Measurements from ENCODE around the gene RIMBP2.

The RIMBP2 gene

DNA sequence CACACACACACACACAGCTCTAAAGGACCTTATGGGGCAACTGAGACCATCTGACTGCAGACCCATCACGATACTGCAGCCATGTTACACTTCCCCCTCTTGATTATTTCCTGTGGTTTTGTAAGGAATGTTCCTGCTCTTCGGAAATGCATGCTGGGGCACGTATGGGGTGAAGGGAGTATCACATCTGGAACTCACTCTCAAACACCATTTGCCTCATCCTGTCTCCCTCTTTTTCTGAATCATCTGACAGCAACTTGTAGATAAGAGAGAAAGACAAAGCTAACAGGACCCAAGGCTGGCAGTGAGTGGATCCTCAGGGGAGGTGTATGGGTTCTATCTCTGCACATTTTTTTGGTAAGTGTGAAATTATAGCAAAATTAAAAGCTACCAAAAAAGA lies 50.3 kb downstream of the RIMBP2 start:
- TF ChIP-seq POLR2AphosphoS5 (IDR thresholded peaks at IDR 0.05; ENCODE audit: low read depth, low read length), result no peak

DNA sequence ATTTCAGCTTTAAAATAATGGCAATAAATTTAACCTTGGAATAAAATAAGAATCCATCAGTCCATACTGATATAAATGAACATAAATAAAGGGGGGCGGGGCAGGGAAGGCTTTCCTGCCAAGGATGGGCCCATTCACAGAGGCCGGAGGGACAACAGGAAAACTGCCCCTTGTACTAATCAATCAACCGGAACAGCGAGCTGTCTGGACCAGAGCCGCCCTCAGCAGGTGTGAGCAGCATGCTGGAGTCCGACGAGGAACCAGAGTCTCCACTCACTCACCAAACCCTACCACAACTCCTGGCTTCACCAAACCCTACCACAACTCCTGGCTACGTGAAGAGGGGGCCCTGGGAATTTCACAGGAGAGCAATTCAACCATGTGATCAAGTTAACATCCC lies 51.3 kb downstream of the RIMBP2 start:
- no peak for TF ChIP-seq TAF1 (IDR thresholded peaks at IDR 0.05; ENCODE audit: borderline replicate concordance, insufficient read depth, low read length)
- no peak for TF ChIP-seq SIN3A (IDR thresholded peaks at IDR 0.05; ENCODE audit: borderline replicate concordance, insufficient read depth, low read length)
- no peak for TF ChIP-seq FOXP2 (optimal IDR thresholded peaks at IDR 0.05; ENCODE audit: borderline replicate concordance, extremely low read depth, extremely low read length, insufficient read depth)
- TF ChIP-seq, protein P1, sequence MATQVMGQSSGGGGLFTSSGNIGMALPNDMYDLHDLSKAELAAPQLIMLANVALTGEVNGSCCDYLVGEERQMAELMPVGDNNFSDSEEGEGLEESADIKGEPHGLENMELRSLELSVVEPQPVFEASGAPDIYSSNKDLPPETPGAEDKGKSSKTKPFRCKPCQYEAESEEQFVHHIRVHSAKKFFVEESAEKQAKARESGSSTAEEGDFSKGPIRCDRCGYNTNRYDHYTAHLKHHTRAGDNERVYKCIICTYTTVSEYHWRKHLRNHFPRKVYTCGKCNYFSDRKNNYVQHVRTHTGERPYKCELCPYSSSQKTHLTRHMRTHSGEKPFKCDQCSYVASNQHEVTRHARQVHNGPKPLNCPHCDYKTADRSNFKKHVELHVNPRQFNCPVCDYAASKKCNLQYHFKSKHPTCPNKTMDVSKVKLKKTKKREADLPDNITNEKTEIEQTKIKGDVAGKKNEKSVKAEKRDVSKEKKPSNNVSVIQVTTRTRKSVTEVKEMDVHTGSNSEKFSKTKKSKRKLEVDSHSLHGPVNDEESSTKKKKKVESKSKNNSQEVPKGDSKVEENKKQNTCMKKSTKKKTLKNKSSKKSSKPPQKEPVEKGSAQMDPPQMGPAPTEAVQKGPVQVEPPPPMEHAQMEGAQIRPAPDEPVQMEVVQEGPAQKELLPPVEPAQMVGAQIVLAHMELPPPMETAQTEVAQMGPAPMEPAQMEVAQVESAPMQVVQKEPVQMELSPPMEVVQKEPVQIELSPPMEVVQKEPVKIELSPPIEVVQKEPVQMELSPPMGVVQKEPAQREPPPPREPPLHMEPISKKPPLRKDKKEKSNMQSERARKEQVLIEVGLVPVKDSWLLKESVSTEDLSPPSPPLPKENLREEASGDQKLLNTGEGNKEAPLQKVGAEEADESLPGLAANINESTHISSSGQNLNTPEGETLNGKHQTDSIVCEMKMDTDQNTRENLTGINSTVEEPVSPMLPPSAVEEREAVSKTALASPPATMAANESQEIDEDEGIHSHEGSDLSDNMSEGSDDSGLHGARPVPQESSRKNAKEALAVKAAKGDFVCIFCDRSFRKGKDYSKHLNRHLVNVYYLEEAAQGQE (IDR thresholded peaks at IDR 0.05; ENCODE audit: insufficient read depth in 1 of 2, low read depth in 2 of 2, low read length in 2 of 2), result no peak
- TF ChIP-seq POLR2AphosphoS5 (IDR thresholded peaks at IDR 0.05; ENCODE audit: low read depth, low read length), result no peak

DNA sequence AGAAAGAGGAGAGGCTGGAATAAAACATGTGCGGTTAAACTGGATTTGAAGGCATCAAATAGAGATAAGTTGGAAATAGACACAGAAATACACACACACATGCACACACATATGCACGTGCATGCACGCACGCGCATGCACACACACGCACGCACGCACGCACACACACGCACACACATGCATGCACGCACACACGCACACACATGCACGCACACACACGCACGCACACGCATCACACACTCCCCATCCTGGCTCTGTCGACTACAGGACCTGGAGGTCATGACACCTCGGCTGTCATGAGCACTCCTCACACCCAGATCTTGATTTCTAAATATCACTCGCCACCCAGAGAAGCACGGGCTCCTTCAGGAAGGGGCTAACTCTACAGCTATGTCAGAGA lies 51.8 kb downstream of the RIMBP2 start:
- TF ChIP-seq, protein P1 (IDR thresholded peaks at IDR 0.05; ENCODE audit: insufficient read depth in 1 of 2, low read depth in 2 of 2, low read length in 2 of 2), result no peak
- TF ChIP-seq SIN3A (IDR thresholded peaks at IDR 0.05; ENCODE audit: borderline replicate concordance, insufficient read depth, low read length) (no peak), FOXP2 (optimal IDR thresholded peaks at IDR 0.05; ENCODE audit: borderline replicate concordance, extremely low read depth, extremely low read length, insufficient read depth) (no peak), POLR2AphosphoS5 (IDR thresholded peaks at IDR 0.05; ENCODE audit: low read depth, low read length) (no peak), TAF1 (IDR thresholded peaks at IDR 0.05; ENCODE audit: borderline replicate concordance, insufficient read depth, low read length) (no peak)

DNA sequence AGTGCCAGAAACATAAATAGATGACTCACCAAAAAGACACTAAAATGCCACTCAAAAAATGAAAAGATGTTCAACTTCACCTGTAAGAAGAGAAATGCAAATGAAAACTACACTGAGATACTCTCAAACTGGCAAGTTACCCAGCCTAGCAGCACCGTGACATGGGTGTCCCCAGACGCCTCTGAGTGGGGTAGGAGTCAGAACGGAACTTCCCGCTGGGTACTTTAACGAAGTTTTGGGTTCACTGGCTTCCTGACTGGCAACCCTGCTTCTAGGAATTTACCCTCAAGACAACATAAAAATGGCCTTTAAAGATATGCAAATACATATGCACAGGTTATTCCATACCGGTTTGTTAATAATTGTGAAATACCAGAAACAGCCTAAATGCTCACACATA lies 52.6 kb downstream of the RIMBP2 start:
- TF ChIP-seq TAF1 (IDR thresholded peaks at IDR 0.05; ENCODE audit: borderline replicate concordance, insufficient read depth, low read length), result no peak
- TF ChIP-seq FOXP2 (optimal IDR thresholded peaks at IDR 0.05; ENCODE audit: borderline replicate concordance, extremely low read depth, extremely low read length, insufficient read depth), result no peak
- TF ChIP-seq, protein P1 (IDR thresholded peaks at IDR 0.05; ENCODE audit: insufficient read depth in 1 of 2, low read depth in 2 of 2, low read length in 2 of 2), result no peak
- TF ChIP-seq POLR2AphosphoS5 (IDR thresholded peaks at IDR 0.05; ENCODE audit: low read depth, low read length), result no peak
- TF ChIP-seq SIN3A (IDR thresholded peaks at IDR 0.05; ENCODE audit: borderline replicate concordance, insufficient read depth, low read length), result no peak

DNA sequence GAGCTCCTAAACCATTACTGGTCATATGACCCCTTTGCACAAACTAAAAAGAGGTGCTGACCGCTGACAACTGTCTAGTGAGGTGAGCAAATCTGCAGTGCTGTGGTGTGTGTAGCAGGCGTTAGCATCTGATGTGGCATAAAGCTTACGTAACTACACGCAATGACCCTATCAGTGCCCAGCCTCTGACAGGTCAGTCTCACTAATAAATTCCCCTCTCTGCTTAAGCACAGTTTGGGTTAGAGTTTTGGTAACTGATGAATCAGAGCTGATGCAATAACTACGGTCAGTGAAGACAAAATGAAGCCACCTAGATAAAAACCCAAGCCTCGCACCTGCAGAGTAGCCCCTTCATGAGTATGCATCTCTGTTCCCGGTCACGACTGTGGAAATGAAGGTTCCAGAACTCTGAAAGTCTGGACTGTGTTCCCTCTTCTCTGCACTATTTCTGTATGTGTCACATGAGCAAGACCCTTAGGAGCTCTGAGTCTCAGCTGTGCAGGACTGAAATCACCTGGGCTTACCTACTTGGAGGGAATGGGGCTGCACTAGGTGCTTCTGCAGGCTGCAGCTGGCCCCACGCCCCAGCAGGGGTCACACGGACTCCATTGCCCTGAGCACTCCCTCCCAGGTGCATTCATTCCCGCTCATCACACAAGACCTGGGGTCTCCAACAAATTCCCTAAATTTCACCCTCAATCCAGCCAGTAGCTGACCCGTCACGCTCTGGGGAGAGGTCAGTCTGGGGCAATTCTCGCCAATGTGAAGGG lies 54.4 kb downstream of the RIMBP2 start:
- TF ChIP-seq TAF1 (IDR thresholded peaks at IDR 0.05; ENCODE audit: borderline replicate concordance, insufficient read depth, low read length) (no peak), SIN3A (IDR thresholded peaks at IDR 0.05; ENCODE audit: borderline replicate concordance, insufficient read depth, low read length) (no peak), FOXP2 (optimal IDR thresholded peaks at IDR 0.05; ENCODE audit: borderline replicate concordance, extremely low read depth, extremely low read length, insufficient read depth) (no peak), POLR2AphosphoS5 (IDR thresholded peaks at IDR 0.05; ENCODE audit: low read depth, low read length) (no peak)
- TF ChIP-seq, protein P1 (IDR thresholded peaks at IDR 0.05; ENCODE audit: insufficient read depth in 1 of 2, low read depth in 2 of 2, low read length in 2 of 2), result no peak

Measured in PFSK-1 (cell line).